Heart left ventricle (tissue), 13 donors: Measurements from ENCODE around the gene PRKAR1B.
"Not testable (repeated sequence)": the region's sequence is repeated elsewhere in the genome, so short reads cannot be mapped to it uniquely, and the experiment has no call there.

Experiments
- POLR2A ChIP-seq, 2 donors: fragments of 450-650 bp; IDR thresholded peaks; one replicate each; pipeline ENCODE4 v1.6.1; 2017; ENCODE audit warnings: antibody characterized with exemption in 2 of 2, mild to moderate bottlenecking in 2 of 2, moderate library complexity in 2 of 2
- TF ChIP-seq, protein P1 (sequence below), 12 donors: fragments of 200-600 bp; sonication (generic) in 4 of 12; IDR thresholded peaks; one replicate each; pipeline versions ENCODE4 v1.5.0 to v1.8.0; 2018 to 2022; ENCODE audit warnings: antibody characterized with exemption in 12 of 12, mild to moderate bottlenecking in 5 of 12
- donor health status: ischemic (EF 13 %, LVEDD 7.1; RV severe dilation, severe dysfunction).
- donor health status: DM: no; HTN: yes; CAD: no.
- donor health status: DM: no; HTN: no; CAD: no.
- donor health status: ischemic (EF 25% LVEDD 6.9; RV normal size, moderate dysfunction).
- donor health status: ischemic (EF 25% LVEDD 5.7; RV mildly dilated, moderate dysfunction).
- donor health status: ischemic (EF 35%, LVEDD 5.7; RV mildly dilated, moderate dysfunction).
- donor health status: nonischemic (EF 11% LVEDD 7.7; RV severe dilation, severe dysfunction).
- donor health status: DM: yes; HTN: yes; CAD: no.
- donor health status: PGD.
- donor health status: ischemic (EF 29% LVEDD 5.4; RV normal size, mild dysfunction).
- donor health status: nonischemic (EF 23%, LVEDD 6.1; RV moderate dilation, normal function).

DNA sequence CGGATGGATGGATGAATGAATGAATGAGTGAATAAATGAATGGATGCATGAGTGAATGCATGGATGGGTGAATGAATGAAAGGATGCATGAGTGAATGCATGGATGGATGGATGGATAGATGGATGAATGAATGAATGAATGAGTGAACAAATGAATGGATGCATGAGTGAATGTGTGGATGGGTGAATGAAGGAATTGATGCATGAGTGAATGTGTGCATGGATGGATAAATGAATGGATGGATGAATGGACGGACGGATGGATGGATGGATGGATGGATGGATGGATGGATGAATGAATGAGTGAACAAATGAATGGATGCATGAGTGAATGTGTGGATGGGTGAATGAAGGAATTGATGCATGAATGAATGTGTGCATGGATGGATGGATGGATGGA, 70.1 kb downstream of the PRKAR1B start:
- TF ChIP-seq, protein P1, sequence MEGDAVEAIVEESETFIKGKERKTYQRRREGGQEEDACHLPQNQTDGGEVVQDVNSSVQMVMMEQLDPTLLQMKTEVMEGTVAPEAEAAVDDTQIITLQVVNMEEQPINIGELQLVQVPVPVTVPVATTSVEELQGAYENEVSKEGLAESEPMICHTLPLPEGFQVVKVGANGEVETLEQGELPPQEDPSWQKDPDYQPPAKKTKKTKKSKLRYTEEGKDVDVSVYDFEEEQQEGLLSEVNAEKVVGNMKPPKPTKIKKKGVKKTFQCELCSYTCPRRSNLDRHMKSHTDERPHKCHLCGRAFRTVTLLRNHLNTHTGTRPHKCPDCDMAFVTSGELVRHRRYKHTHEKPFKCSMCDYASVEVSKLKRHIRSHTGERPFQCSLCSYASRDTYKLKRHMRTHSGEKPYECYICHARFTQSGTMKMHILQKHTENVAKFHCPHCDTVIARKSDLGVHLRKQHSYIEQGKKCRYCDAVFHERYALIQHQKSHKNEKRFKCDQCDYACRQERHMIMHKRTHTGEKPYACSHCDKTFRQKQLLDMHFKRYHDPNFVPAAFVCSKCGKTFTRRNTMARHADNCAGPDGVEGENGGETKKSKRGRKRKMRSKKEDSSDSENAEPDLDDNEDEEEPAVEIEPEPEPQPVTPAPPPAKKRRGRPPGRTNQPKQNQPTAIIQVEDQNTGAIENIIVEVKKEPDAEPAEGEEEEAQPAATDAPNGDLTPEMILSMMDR (IDR thresholded peaks at IDR 0.05), result not testable (repeated sequence)
- TF ChIP-seq POLR2A (IDR thresholded peaks at IDR 0.05), result not testable (repeated sequence)
